A549 (cell line): ENCODE data around the gene HLA-E. TPM values are rescaled to one million over a fixed set of nuclear protein-coding genes. Genes with fewer than 3 reads are reported as not detected.
"Not testable (repeated sequence)": the region's sequence is repeated elsewhere in the genome, so short reads cannot be mapped to it uniquely, and the experiment has no call there.

Source experiments
- ATAC-seq, 2 experiments: fragments of 200-7000 bp in 1 of 2; fragments of >200 bp in 1 of 2; cut with Nextera tagmentation in 1 of 2; cut with Tn5 transposase in 1 of 2; 3 replicates each; pipeline versions ENCODE4 v1.8.0 to v1.9.1; 2018 to 2020; ENCODE audit warnings: mild to moderate bottlenecking in 1 of 2, moderate library complexity in 1 of 2
- CTCF ChIA-PET: fragments of 300-600 bp; sonication (Branson Sonifier 250); formaldehyde crosslinking; extraction: SDS; loops from one replicate; lab custom pipeline; 2021; ENCODE audit warnings: antibody characterized with exemption, inconsistent platforms; lab: Yijun Ruan, JAX
- POLR2A ChIA-PET: fragments of 350-600 bp; formaldehyde crosslinking; extraction: SDS; loops from one replicate; lab custom pipeline; 2021; ENCODE audit warnings: antibody characterized with exemption, inconsistent platforms; lab: Yijun Ruan, JAX
- DNase-seq, 2 experiments: peaks; one replicate each; pipeline versions ENCODE4 v3.0.0 to v3.0.0-alpha.2; 2011 to 2016; ENCODE audit warnings: low read depth in 1 of 2, low spot score in 1 of 2
- FAIRE-seq: peaks from 2 replicates; lab custom pipeline; 2011; peaks lifted over from hg19 to GRCh38; lab: Jason Lieb, UNC
- H3K27ac ChIP-seq, 2 experiments: fragments of >200 bp; sonication (Bioruptor Twin); formaldehyde crosslinking; 3 replicates each; pipeline ENCODE4 v1.5.1; 2016 to 2017
- H3K4me1 ChIP-seq: fragments of >200 bp; sonication (Bioruptor Twin); formaldehyde crosslinking; 3 replicates; pipeline ENCODE4 v1.6.1; 2016
- H3K4me2 ChIP-seq: fragments of >200 bp; sonication (Bioruptor Twin); formaldehyde crosslinking; 3 replicates; pipeline ENCODE4 v1.6.1; 2016
- H3K4me3 ChIP-seq: fragments of >200 bp; sonication (Bioruptor Twin); formaldehyde crosslinking; 3 replicates; pipeline ENCODE4 v1.5.1; 2016
- H3K9me3 ChIP-seq: fragments of >200 bp; sonication (Bioruptor Twin); formaldehyde crosslinking; 3 replicates; pipeline ENCODE4 v1.6.1; 2016
- CEBPB ChIP-seq, 2 experiments: fragments of >200 bp in 1 of 2; sonication (Bioruptor Twin) in 1 of 2; formaldehyde crosslinking in 1 of 2; IDR thresholded peaks; 2 replicates each; pipeline ENCODE4 v1.6.1; 2012 to 2016
- CHD4 ChIP-seq: fragments of 200-600 bp; sonication (generic); IDR thresholded peaks from 2 replicates; pipeline ENCODE4 v1.6.1; 2016; ENCODE audit warnings: antibody characterized with exemption, mild to moderate bottlenecking, borderline replicate concordance
- EHF ChIP-seq: fragments of 250-450 bp; sonication (Bioruptor Pico); IDR thresholded peaks from 2 replicates; pipeline ENCODE4 v1.5.0; 2020; ENCODE audit warnings: mild to moderate bottlenecking
- EP300 ChIP-seq, 2 experiments: fragments of >200 bp; sonication (Bioruptor Twin); formaldehyde crosslinking; IDR thresholded peaks; 2 replicates in 1 of 2; 3 replicates in 1 of 2; pipeline ENCODE4 v1.6.1; 2016 to 2017
- ESRRA ChIP-seq: fragments of 150-350 bp; IDR thresholded peaks from 2 replicates; pipeline ENCODE4 v1.6.1; 2014; ENCODE audit warnings: mild to moderate bottlenecking, low read length, borderline replicate concordance
- FOSB ChIP-seq: fragments of 250-450 bp; sonication (Bioruptor Pico); IDR thresholded peaks from 2 replicates; pipeline ENCODE4 v1.5.0; 2020; ENCODE audit warnings: mild to moderate bottlenecking, moderate library complexity
- FOXS1 ChIP-seq: fragments of 250-450 bp; sonication (Bioruptor Pico); IDR thresholded peaks from 2 replicates; pipeline ENCODE4 v1.5.0; 2020; ENCODE audit warnings: mild to moderate bottlenecking, moderate library complexity
- HOXB13 ChIP-seq: fragments of 250-450 bp; sonication (Bioruptor Pico); IDR thresholded peaks from 2 replicates; pipeline ENCODE4 v1.5.0; 2020; ENCODE audit warnings: low read depth, mild to moderate bottlenecking, moderate library complexity
- JUN ChIP-seq, 2 experiments: fragments of >200 bp; sonication (Bioruptor Twin); formaldehyde crosslinking; IDR thresholded peaks; 2 replicates in 1 of 2; 3 replicates in 1 of 2; pipeline ENCODE4 v1.6.1; 2016 to 2017
- JUNB ChIP-seq: fragments of >200 bp; sonication (Bioruptor Twin); formaldehyde crosslinking; IDR thresholded peaks from 2 replicates; pipeline ENCODE4 v1.6.1; 2016
- KDM1A ChIP-seq: fragments of 200-600 bp; sonication (generic); IDR thresholded peaks from 2 replicates; pipeline ENCODE4 v1.6.1; 2016; ENCODE audit warnings: low read depth, mild to moderate bottlenecking
- MAZ ChIP-seq: fragments of 150-350 bp; IDR thresholded peaks from 2 replicates; pipeline ENCODE4 v1.6.1; 2014; ENCODE audit warnings: antibody characterized with exemption, low read depth, low read length, borderline replicate concordance
- NPAS2 ChIP-seq: fragments of 250-450 bp; sonication (Bioruptor Pico); IDR thresholded peaks from 2 replicates; pipeline ENCODE4 v1.8.0; 2022; ENCODE audit warnings: mild to moderate bottlenecking, moderate library complexity, borderline replicate concordance
- PHF8 ChIP-seq: fragments of 200-600 bp; sonication (generic); IDR thresholded peaks from 2 replicates; pipeline ENCODE4 v1.6.1; 2016; ENCODE audit warnings: low read depth, mild to moderate bottlenecking, antibody characterized with exemption, moderate library complexity, borderline replicate concordance
- RAD21 ChIP-seq, 2 experiments: fragments of >200 bp in 1 of 2; sonication (Bioruptor Twin) in 1 of 2; formaldehyde crosslinking in 1 of 2; IDR thresholded peaks in 1 of 2; conservative IDR thresholded peaks in 1 of 2; 2 replicates in 1 of 2; 3 replicates in 1 of 2; pipeline ENCODE4 v1.6.1; 2012 to 2018; ENCODE audit warnings: inconsistent platforms in 1 of 2
- RCOR1 ChIP-seq: fragments of 150-350 bp; IDR thresholded peaks from 2 replicates; pipeline ENCODE4 v1.6.1; 2014; ENCODE audit warnings: antibody characterized with exemption, low read length, low read depth
- REST ChIP-seq: fragments of 200-600 bp; sonication (generic); IDR thresholded peaks from 2 replicates; pipeline ENCODE4 v1.6.1; 2016; ENCODE audit warnings: antibody characterized with exemption, mild to moderate bottlenecking, moderate library complexity
- RFX5 ChIP-seq: fragments of 450-650 bp; IDR thresholded peaks from 2 replicates; pipeline ENCODE4 v1.7.1; 2014; ENCODE audit warnings: antibody characterized with exemption, mild to moderate bottlenecking, moderate library complexity
- SMC3 ChIP-seq: fragments of >200 bp; sonication (Bioruptor Twin); formaldehyde crosslinking; IDR thresholded peaks from 3 replicates; pipeline ENCODE4 v1.6.1; 2018; ENCODE audit warnings: inconsistent platforms
- ZC3H11A ChIP-seq: fragments of 450-650 bp; IDR thresholded peaks from 2 replicates; pipeline ENCODE4 v1.6.1; 2014; ENCODE audit warnings: antibody characterized with exemption, mild to moderate bottlenecking
- ZFP36 ChIP-seq: fragments of 450-650 bp; IDR thresholded peaks from 2 replicates; pipeline ENCODE4 v1.6.1; 2014; ENCODE audit warnings: borderline replicate concordance; ENCODE audit not compliant: partially characterized antibody
- WGBS: methylation state at CpG from one replicate; pipeline ENCODE4 v1.1.6; 2017; ENCODE audit errors: missing lambda C conversion rate; 5-methylcytosine and 5-hydroxymethylcytosine counted together
- polyA plus RNA-seq, 4 experiments: library from polyadenylated mRNA; depleted of rRNA in 3 of 4; stranded (reverse); fragments of >200 nt; fragmentation: RNase III in 1 of 4; extraction: RNeasy Plus Mini Kit Qiagen cat#74134 plus additional on column Dnase treatment in 1 of 4; gene quantifications; 2 replicates in 3 of 4; 3 replicates in 1 of 4; pipeline ENCODE4 v1.2.3, GENCODE V29; 2011 to 2017
- TF ChIP-seq, protein P1 (sequence below): fragments of >200 bp; sonication (Bioruptor Twin); formaldehyde crosslinking; IDR thresholded peaks from 3 replicates; pipeline ENCODE4 v1.6.1; 2016
- TF ChIP-seq, protein P2 (sequence below): IDR thresholded peaks from 2 replicates; pipeline ENCODE4 v1.6.1; 2012
- TF ChIP-seq, protein P3 (sequence below): IDR thresholded peaks from 2 replicates; pipeline ENCODE4 v1.6.1; 2012

HLA-E gene
- polyA plus RNA-seq, 2 of the 4 experiments (the other 2 are of a cell fraction), result 38.3 to 40.3 TPM

- FAIRE-seq, result no peak
- POLR2A ChIA-PET, result no interaction called here
- WGBS, result 88% methylated on average over 4 of the region's 4 CpGs
- no peak for DNase-seq
- TF ChIP-seq ESRRA (no peak), MAZ (no peak), CHD4 (no peak), KDM1A (no peak)
- no peak for ATAC-seq
- CTCF ChIA-PET, result no interaction called here
- no peaks in the 10 kb centered on the region for H3K9me3 ChIP-seq
- no peaks in the 10 kb centered on the region for H3K4me1 ChIP-seq
- H3K27ac ChIP-seq, result peak overlapping the region in 1 of 2 experiments; percentile 87; a peak in 1 of 6 replicates
- H3K4me2 ChIP-seq, result no peak overlapping the region
- no peak overlapping the region for H3K4me3 ChIP-seq
Measured at GRCh38 chr6:30515106-30515505, 25.8 kb downstream of the HLA-E start.

- DNase-seq, result peak; percentile 79 to 91
- TF ChIP-seq KDM1A, result no peak
- no peak for TF ChIP-seq EHF (CRISPR knock-in tag)
- TF ChIP-seq FOSB (CRISPR knock-in tag), result no peak
- no peak for TF ChIP-seq ZFP36
- TF ChIP-seq PHF8, result 0 out of 2 replicates have a peak, but pooled peaks have one; percentile 59
- TF ChIP-seq ESRRA, result no peak
- TF ChIP-seq, protein P1, sequence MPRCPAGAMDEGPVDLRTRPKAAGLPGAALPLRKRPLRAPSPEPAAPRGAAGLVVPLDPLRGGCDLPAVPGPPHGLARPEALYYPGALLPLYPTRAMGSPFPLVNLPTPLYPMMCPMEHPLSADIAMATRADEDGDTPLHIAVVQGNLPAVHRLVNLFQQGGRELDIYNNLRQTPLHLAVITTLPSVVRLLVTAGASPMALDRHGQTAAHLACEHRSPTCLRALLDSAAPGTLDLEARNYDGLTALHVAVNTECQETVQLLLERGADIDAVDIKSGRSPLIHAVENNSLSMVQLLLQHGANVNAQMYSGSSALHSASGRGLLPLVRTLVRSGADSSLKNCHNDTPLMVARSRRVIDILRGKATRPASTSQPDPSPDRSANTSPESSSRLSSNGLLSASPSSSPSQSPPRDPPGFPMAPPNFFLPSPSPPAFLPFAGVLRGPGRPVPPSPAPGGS, result 0 out of 3 replicates have a peak, but pooled peaks have one; percentile 12
- TF ChIP-seq REST, result no peak
- TF ChIP-seq CHD4, result no peak
- no peak for TF ChIP-seq RCOR1
- TF ChIP-seq RFX5, result no peak
- TF ChIP-seq JUNB, result no peak
- TF ChIP-seq HOXB13, result no peak
- TF ChIP-seq RAD21 (conservative IDR thresholded peaks at IDR 0.05 in 1 of 2, IDR thresholded peaks at IDR 0.05 in 1 of 2), result no peak
- TF ChIP-seq SMC3, result no peak
- TF ChIP-seq NPAS2 (CRISPR knock-in tag), result no peak
- no peak for TF ChIP-seq EP300 (IDR thresholded peaks at IDR 0.05)
- TF ChIP-seq, protein P2, sequence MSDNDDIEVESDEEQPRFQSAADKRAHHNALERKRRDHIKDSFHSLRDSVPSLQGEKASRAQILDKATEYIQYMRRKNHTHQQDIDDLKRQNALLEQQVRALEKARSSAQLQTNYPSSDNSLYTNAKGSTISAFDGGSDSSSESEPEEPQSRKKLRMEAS, result 0 out of 2 replicates have a peak, but pooled peaks have one; percentile 19
- 0 out of 5 replicates have a peak, but pooled peaks of 1 of the 2 experiments have one; percentile 13 for TF ChIP-seq JUN (IDR thresholded peaks at IDR 0.05)
- peak; percentile 86 to 97 for TF ChIP-seq CEBPB (IDR thresholded peaks at IDR 0.05)
- TF ChIP-seq FOXS1, result no peak
- TF ChIP-seq, protein P3, sequence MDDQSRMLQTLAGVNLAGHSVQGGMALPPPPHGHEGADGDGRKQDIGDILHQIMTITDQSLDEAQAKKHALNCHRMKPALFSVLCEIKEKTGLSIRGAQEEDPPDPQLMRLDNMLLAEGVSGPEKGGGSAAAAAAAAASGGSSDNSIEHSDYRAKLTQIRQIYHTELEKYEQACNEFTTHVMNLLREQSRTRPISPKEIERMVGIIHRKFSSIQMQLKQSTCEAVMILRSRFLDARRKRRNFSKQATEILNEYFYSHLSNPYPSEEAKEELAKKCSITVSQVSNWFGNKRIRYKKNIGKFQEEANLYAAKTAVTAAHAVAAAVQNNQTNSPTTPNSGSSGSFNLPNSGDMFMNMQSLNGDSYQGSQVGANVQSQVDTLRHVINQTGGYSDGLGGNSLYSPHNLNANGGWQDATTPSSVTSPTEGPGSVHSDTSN, result no peak
- no peak for TF ChIP-seq ZC3H11A
- POLR2A ChIA-PET, result interaction anchor here (0.7 kb wide), 1 partner anchor 171 kb away, joined by 3 read pairs; no protein-coding TSS in a partner anchor
Measured at GRCh38 chr6:30515944-30516753, 26.8 kb downstream of the HLA-E start.

GRCh38 chr6:30516754-30517076, 27.4 kb downstream of the HLA-E start:
- ATAC-seq, FAIRE-seq, DNase-seq, H3K4me1 ChIP-seq, H3K9me3 ChIP-seq: not testable (repeated sequence)
- peak overlapping the region; percentile 55 for H3K4me2 ChIP-seq
- peak overlapping the region; percentile 77 to 87 for H3K27ac ChIP-seq
- peak overlapping the region; percentile 47 for H3K4me3 ChIP-seq
- 52% methylated on average over 9 of the region's 9 CpGs for WGBS
- ChIA-PET CTCF (interaction anchor here (0.8 to 2.2 kb wide), 5 partner anchors 16 to 35 kb away, joined by 3 to 6 read pairs (median 3); no protein-coding TSS in a partner anchor), POLR2A (interaction anchor here (0.7 kb wide), 1 partner anchor 171 kb away, joined by 3 read pairs; no protein-coding TSS in a partner anchor)

More at GRCh38 chr6:30515944-30516753, 26.8 kb downstream of the HLA-E start:
- H3K4me1 ChIP-seq, result no peaks in the 10 kb centered on the region
- peak overlapping the region; percentile 55 for H3K4me2 ChIP-seq
- FAIRE-seq (no peak), ATAC-seq (peak; percentile 94 to 99)
- CTCF ChIA-PET, result interaction anchor here (0.8 to 1.5 kb wide), 4 partner anchors 16 to 34 kb away, joined by 3 to 4 read pairs (median 3); no protein-coding TSS in a partner anchor
- 3% methylated on average over 29 of the region's 33 CpGs for whole genome bisulfite sequencing
- H3K9me3 ChIP-seq, result no peaks in the 10 kb centered on the region
- peak overlapping the region; percentile 47 for H3K4me3 ChIP-seq
- H3K27ac ChIP-seq, result peak overlapping the region; percentile 77 to 87
